Hepatocyte (in vitro differentiated cells): ENCODE results near the gene FASTKD1. TPM values are rescaled to one million over a fixed set of nuclear protein-coding genes. Genes with fewer than 3 reads are reported as not detected.
"Not testable (repeated sequence)": the region's sequence is repeated elsewhere in the genome, so short reads cannot be mapped to it uniquely, and the experiment has no call there.

Experiments used
- DNase-seq: peaks from one replicate; pipeline ENCODE4 v3.0.0-alpha.2; 2016; ENCODE audit warnings: low spot score
- H2AFZ ChIP-seq: fragments of 200-600 bp; sonication (generic); 2 replicates; pipeline ENCODE4 v1.6.0; 2016; ENCODE audit warnings: antibody characterized with exemption, mild to moderate bottlenecking
- H3K27ac ChIP-seq: fragments of 200-600 bp; sonication (generic); 2 replicates; pipeline ENCODE4 v1.5.1; 2016; ENCODE audit warnings: mild to moderate bottlenecking
- H3K27me3 ChIP-seq: fragments of 200-600 bp; sonication (generic); 2 replicates; pipeline ENCODE4 v1.6.1; 2016
- H3K36me3 ChIP-seq: fragments of 200-600 bp; sonication (generic); replicated peaks from 2 replicates; pipeline ENCODE4 v1.5.1; 2016; ENCODE audit warnings: low read depth; ENCODE audit not compliant: insufficient read depth
- H3K4me1 ChIP-seq: fragments of 200-600 bp; sonication (generic); 2 replicates; pipeline ENCODE4 v1.5.1; 2016; ENCODE audit warnings: mild to moderate bottlenecking, moderate library complexity; ENCODE audit not compliant: insufficient read depth
- H3K4me2 ChIP-seq: fragments of 200-600 bp; sonication (generic); 2 replicates; pipeline ENCODE4 v1.6.0; 2016
- H3K4me3 ChIP-seq: fragments of 200-600 bp; sonication (generic); 2 replicates; pipeline ENCODE4 v1.5.1; 2016; ENCODE audit warnings: mild to moderate bottlenecking
- H3K79me2 ChIP-seq: fragments of 200-600 bp; sonication (generic); 2 replicates; pipeline ENCODE4 v1.6.0; 2017; ENCODE audit warnings: mild to moderate bottlenecking
- H3K9me2 ChIP-seq: fragments of 200-600 bp; sonication (generic); replicated peaks from 2 replicates; pipeline ENCODE4 v1.6.0; 2017; ENCODE audit warnings: mild to moderate bottlenecking; ENCODE audit not compliant: insufficient read depth
- H3K9me3 ChIP-seq: fragments of 200-600 bp; sonication (generic); 2 replicates; pipeline ENCODE4 v1.5.1; 2016; ENCODE audit warnings: low read depth, mild to moderate bottlenecking
- H4K20me1 ChIP-seq: fragments of 200-600 bp; sonication (generic); 2 replicates; pipeline ENCODE4 v1.6.0; 2016; ENCODE audit warnings: mild to moderate bottlenecking; ENCODE audit not compliant: insufficient read depth, poor library complexity, severe bottlenecking
- EZH2 ChIP-seq: fragments of 200-600 bp; sonication (generic); IDR thresholded peaks from 2 replicates; pipeline ENCODE4 v1.6.1; 2016; ENCODE audit warnings: antibody characterized with exemption, mild to moderate bottlenecking, borderline replicate concordance
- EZH2phosphoT487 ChIP-seq: fragments of 200-600 bp; sonication (generic); IDR thresholded peaks from one replicate; pipeline ENCODE4 v1.6.1; 2018; ENCODE audit warnings: antibody characterized with exemption, mild to moderate bottlenecking, low read depth, moderate library complexity; ENCODE audit not compliant: unreplicated experiment, severe bottlenecking
- WGBS: methylation state at CpG from one replicate; pipeline ENCODE4 v1.1.6; 2016; ENCODE audit warnings: low lambda C conversion rate; ENCODE audit errors: missing lambda C conversion rate; 5-methylcytosine and 5-hydroxymethylcytosine counted together
- polyA plus RNA-seq: library from polyadenylated mRNA; unstranded; fragments of >200 nt; fragmentation: Nextera tagmentation; extraction: Ambion mirVana; gene quantifications from 2 replicates; pipeline ENCODE4 v1.2.1, GENCODE V29; 2016
- total RNA-seq: library from RNA; depleted of rRNA; stranded (reverse); fragments of >200 nt; gene quantifications from 2 replicates; pipeline ENCODE4 v1.2.3, GENCODE V29; 2014
- TF ChIP-seq, protein P1 (sequence below): fragments of 200-600 bp; sonication (generic); IDR thresholded peaks from 2 replicates; pipeline ENCODE4 v1.5.1; 2016; ENCODE audit warnings: antibody characterized with exemption, mild to moderate bottlenecking; ENCODE audit not compliant: poor library complexity

The FASTKD1 gene
- total and polyA plus RNA-seq, 2 experiments from 2014 or later, result 15.0 to 23.2 TPM

GRCh38 chr2:169572189-169572588, 1.5 kb downstream of the FASTKD1 start:
- no peak for DNase-seq
- Histone ChIP-seq H3K79me2 (peaks cover 38% of the 10 kb centered on the region), H3K4me1 (no peaks in the 10 kb centered on the region), H3K36me3 (no peaks in the 10 kb centered on the region), H3K27ac (no peak overlapping the region), H3K9me2 (no peaks in the 10 kb centered on the region), H3K27me3 (no peaks in the 10 kb centered on the region), H2AFZ (no peak overlapping the region), H4K20me1 (no peaks in the 10 kb centered on the region), H3K9me3 (no peaks in the 10 kb centered on the region), H3K4me2 (peak overlapping the region; percentile 92), H3K4me3 (no peak overlapping the region)
- TF ChIP-seq, protein P1, sequence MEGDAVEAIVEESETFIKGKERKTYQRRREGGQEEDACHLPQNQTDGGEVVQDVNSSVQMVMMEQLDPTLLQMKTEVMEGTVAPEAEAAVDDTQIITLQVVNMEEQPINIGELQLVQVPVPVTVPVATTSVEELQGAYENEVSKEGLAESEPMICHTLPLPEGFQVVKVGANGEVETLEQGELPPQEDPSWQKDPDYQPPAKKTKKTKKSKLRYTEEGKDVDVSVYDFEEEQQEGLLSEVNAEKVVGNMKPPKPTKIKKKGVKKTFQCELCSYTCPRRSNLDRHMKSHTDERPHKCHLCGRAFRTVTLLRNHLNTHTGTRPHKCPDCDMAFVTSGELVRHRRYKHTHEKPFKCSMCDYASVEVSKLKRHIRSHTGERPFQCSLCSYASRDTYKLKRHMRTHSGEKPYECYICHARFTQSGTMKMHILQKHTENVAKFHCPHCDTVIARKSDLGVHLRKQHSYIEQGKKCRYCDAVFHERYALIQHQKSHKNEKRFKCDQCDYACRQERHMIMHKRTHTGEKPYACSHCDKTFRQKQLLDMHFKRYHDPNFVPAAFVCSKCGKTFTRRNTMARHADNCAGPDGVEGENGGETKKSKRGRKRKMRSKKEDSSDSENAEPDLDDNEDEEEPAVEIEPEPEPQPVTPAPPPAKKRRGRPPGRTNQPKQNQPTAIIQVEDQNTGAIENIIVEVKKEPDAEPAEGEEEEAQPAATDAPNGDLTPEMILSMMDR, result no peak
- TF ChIP-seq EZH2phosphoT487, result no peak
- TF ChIP-seq EZH2, result no peak
- 86% methylated on average over 1 of the region's 1 CpG for WGBS

DNA sequence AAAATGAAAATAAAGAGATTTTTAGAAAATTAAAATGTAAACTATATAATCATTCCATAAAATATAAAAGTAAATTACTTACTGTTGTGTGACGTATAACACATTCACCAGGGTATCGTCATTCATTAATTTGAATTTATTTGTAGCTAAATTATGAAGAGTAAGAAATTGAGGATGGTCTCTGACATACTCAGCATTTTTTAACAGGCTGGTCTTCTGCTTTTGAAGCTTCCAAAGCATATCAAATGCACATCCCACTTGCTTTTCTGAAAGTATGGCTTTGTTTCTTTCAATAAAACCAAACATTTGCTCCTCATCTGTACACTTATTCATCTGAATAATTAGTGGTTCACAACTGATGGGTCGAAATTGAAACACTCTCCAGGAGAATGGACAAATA, 2.1 kb downstream of the FASTKD1 start:
- Histone ChIP-seq H3K4me2 (peak overlapping the region; percentile 92), H3K4me1 (no peaks in the 10 kb centered on the region), H3K9me3 (no peaks in the 10 kb centered on the region), H4K20me1 (no peaks in the 10 kb centered on the region), H3K36me3 (no peaks in the 10 kb centered on the region), H3K9me2 (no peaks in the 10 kb centered on the region), H3K79me2 (peaks cover 38% of the 10 kb centered on the region), H3K27me3 (no peaks in the 10 kb centered on the region), H2AFZ (no peak overlapping the region), H3K4me3 (no peak overlapping the region), H3K27ac (no peak overlapping the region)
- DNase-seq, result no peak
- WGBS, result 94% methylated on average over 3 of the region's 3 CpGs
- TF ChIP-seq EZH2 (no peak), EZH2phosphoT487 (no peak)
- TF ChIP-seq, protein P1, result no peak

GRCh38 chr2:169570752-169571151, 2.9 kb downstream of the FASTKD1 start:
- 90% methylated on average over 4 of the region's 4 CpGs for WGBS

DNA sequence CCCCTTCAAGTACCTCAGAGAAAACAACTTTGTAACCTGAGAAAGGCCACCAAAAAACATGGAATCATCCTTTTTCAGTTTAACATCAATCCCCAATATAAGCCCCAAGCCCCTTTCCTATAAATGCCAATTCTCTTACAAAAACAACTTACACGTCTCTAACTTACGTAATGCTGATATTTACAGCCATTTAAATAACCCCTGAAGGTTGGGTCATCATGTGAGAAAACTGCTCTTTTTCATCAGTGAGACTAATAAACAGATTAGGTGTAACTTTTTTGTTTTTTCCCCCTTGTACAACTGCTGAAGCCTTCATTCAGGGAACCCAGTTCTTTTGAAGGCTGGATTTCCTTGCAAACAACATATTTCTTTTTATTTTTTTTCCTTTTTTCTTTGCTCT, 3.7 kb downstream of the FASTKD1 start:
- no peak for TF ChIP-seq EZH2phosphoT487
- TF ChIP-seq, protein P1, result no peak
- H3K4me3 ChIP-seq, result no peak overlapping the region

More at GRCh38 chr2:169570752-169571151, 2.9 kb downstream of the FASTKD1 start:
- H2AFZ ChIP-seq, H3K27me3 ChIP-seq, H3K9me2 ChIP-seq, H3K4me3 ChIP-seq, H3K4me2 ChIP-seq, H4K20me1 ChIP-seq, H3K9me3 ChIP-seq, H3K4me1 ChIP-seq, H3K27ac ChIP-seq, DNase-seq, H3K36me3 ChIP-seq: not testable (repeated sequence)
- peaks cover 38% of the 10 kb centered on the region for H3K79me2 ChIP-seq

More for the DNA sequence above, 3.7 kb downstream of the FASTKD1 start:
- H2AFZ ChIP-seq, result no peak overlapping the region
- H3K9me3 ChIP-seq, result no peaks in the 10 kb centered on the region
- H4K20me1 ChIP-seq, result no peaks in the 10 kb centered on the region
- no peaks in the 10 kb centered on the region for H3K27me3 ChIP-seq
- H3K9me2 ChIP-seq, result no peaks in the 10 kb centered on the region
- H3K4me2 ChIP-seq, result no peak overlapping the region
- no peaks in the 10 kb centered on the region for H3K4me1 ChIP-seq
- peaks cover 38% of the 10 kb centered on the region for H3K79me2 ChIP-seq
- H3K27ac ChIP-seq, result no peak overlapping the region
- DNase-seq, result no peak
- H3K36me3 ChIP-seq, result no peaks in the 10 kb centered on the region
- 72% methylated on average over 2 of the region's 2 CpGs for WGBS
